ENCODE measurements around the gene PFKFB3. TPM values are rescaled to one million over a fixed set of nuclear protein-coding genes. Genes with fewer than 3 reads are reported as not detected.
"Not testable (repeated sequence)": the region's sequence is repeated elsewhere in the genome, so short reads cannot be mapped to it uniquely, and the experiment has no call there.

PFKFB3 gene
- total RNA-seq, 1 donor from 2014 or later: 44.5 TPM

- H3K4me3 ChIP-seq (ENCODE audit: low read depth, low read length): no peak overlapping the region
- TF ChIP-seq CTCF (IDR thresholded peaks at IDR 0.05; ENCODE audit: insufficient read depth, low read length, poor library complexity, severe bottlenecking): no peak
- H3K27me3 ChIP-seq (ENCODE audit: control insufficient read depth, insufficient read depth, low read length): no peaks in the 10 kb centered on the region
- H3K36me3 ChIP-seq (ENCODE audit: control insufficient read depth, insufficient read depth, low read length): no peaks in the 10 kb centered on the region
- no peak for DNase-seq (ENCODE audit: low read depth)
These were observed 40.0 kb upstream of the PFKFB3 start for GRCh38 chr10:6162589-6163356.

GRCh38 chr10:6163364-6164270, 39.1 kb upstream of the PFKFB3 start:
- Histone ChIP-seq H3K27me3 (ENCODE audit: control insufficient read depth, insufficient read depth, low read length) (no peaks in the 10 kb centered on the region), H3K36me3 (ENCODE audit: control insufficient read depth, insufficient read depth, low read length) (no peaks in the 10 kb centered on the region), H3K4me3 (ENCODE audit: low read depth, low read length) (peak overlapping the region; percentile 79)
- DNase-seq (ENCODE audit: low read depth): no peak
- no peak for TF ChIP-seq CTCF (IDR thresholded peaks at IDR 0.05; ENCODE audit: insufficient read depth, low read length, poor library complexity, severe bottlenecking)

GRCh38 chr10:6164271-6165095, 38.2 kb upstream of the PFKFB3 start:
- H3K36me3 ChIP-seq (ENCODE audit: control insufficient read depth, insufficient read depth, low read length): no peaks in the 10 kb centered on the region
- TF ChIP-seq CTCF (IDR thresholded peaks at IDR 0.05; ENCODE audit: insufficient read depth, low read length, poor library complexity, severe bottlenecking): no peak
- no peak for DNase-seq (ENCODE audit: low read depth)
- H3K4me3 ChIP-seq (ENCODE audit: low read depth, low read length): peak overlapping the region; percentile 79
- no peaks in the 10 kb centered on the region for H3K27me3 ChIP-seq (ENCODE audit: control insufficient read depth, insufficient read depth, low read length)

GRCh38 chr10:6165221-6165725, 37.5 kb upstream of the PFKFB3 start:
- H3K36me3 ChIP-seq (ENCODE audit: control insufficient read depth, insufficient read depth, low read length): no peaks in the 10 kb centered on the region
- no peak for TF ChIP-seq CTCF (IDR thresholded peaks at IDR 0.05; ENCODE audit: insufficient read depth, low read length, poor library complexity, severe bottlenecking)
- H3K27me3 ChIP-seq (ENCODE audit: control insufficient read depth, insufficient read depth, low read length): no peaks in the 10 kb centered on the region
- no peak overlapping the region for H3K4me3 ChIP-seq (ENCODE audit: low read depth, low read length)
- DNase-seq (ENCODE audit: low read depth): no peak

- DNase-seq (ENCODE audit: low read depth); H3K36me3 ChIP-seq (ENCODE audit: control insufficient read depth, insufficient read depth, low read length); H3K4me3 ChIP-seq (ENCODE audit: low read depth, low read length); H3K27me3 ChIP-seq (ENCODE audit: control insufficient read depth, insufficient read depth, low read length): not testable (repeated sequence)
These were observed 36.8 kb upstream of the PFKFB3 start for GRCh38 chr10:6165933-6166332.

Measured in kidney epithelial cell (primary cell).